HepG2 (cell line): ENCODE results near the gene ACSS3. TPM values are rescaled to one million over a fixed set of nuclear protein-coding genes. Genes with fewer than 3 reads are reported as not detected.

ENCODE experiments used
- ARID2 ChIP-seq: sonication (generic); formaldehyde crosslinking; IDR thresholded peaks from 2 replicates; pipeline ENCODE4 v1.8.1; 2022; ENCODE audit warnings: mild to moderate bottlenecking, missing genetic modification reagents, borderline replicate concordance
- ATF7-NPFF ChIP-seq: sonication (generic); formaldehyde crosslinking; IDR thresholded peaks from 2 replicates; pipeline ENCODE4 v1.8.1; 2023; ENCODE audit warnings: mild to moderate bottlenecking, low read depth, missing genetic modification reagents, moderate library complexity
- GMEB2 ChIP-seq: IDR thresholded peaks from 2 replicates; pipeline ENCODE4 v1.6.1; 2016; ENCODE audit warnings: missing biosample characterization, missing genetic modification reagents, low read depth
- HCFC1 ChIP-seq: fragments of 150-350 bp; IDR thresholded peaks from 2 replicates; pipeline ENCODE4 v1.6.1; 2014; ENCODE audit warnings: low read depth, low read length
- HOXA5 ChIP-seq: sonication (generic); formaldehyde crosslinking; IDR thresholded peaks from 2 replicates; pipeline ENCODE4 v1.4.0; 2020; ENCODE audit warnings: missing genetic modification reagents
- KAT2B ChIP-seq: fragments of 150-350 bp; IDR thresholded peaks from 2 replicates; pipeline ENCODE4 v1.6.1; 2014; ENCODE audit warnings: low read depth, low read length, borderline replicate concordance
- KAT7 ChIP-seq: IDR thresholded peaks from 2 replicates; pipeline ENCODE4 v1.6.1; 2018; ENCODE audit warnings: borderline replicate concordance, missing compliant biosample characterization
- KLF11 ChIP-seq: IDR thresholded peaks from 2 replicates; pipeline ENCODE4 v1.6.1; 2016; ENCODE audit warnings: missing compliant biosample characterization
- MEIS1 ChIP-seq: sonication (generic); formaldehyde crosslinking; IDR thresholded peaks from 2 replicates; pipeline ENCODE4 v1.9.0; 2021; ENCODE audit warnings: mild to moderate bottlenecking, missing genetic modification reagents, moderate library complexity, borderline replicate concordance
- NFKBIZ ChIP-seq: IDR thresholded peaks from 2 replicates; pipeline ENCODE4 v1.6.1; 2018; ENCODE audit warnings: missing genetic modification reagents, missing compliant biosample characterization
- NFYC ChIP-seq: IDR thresholded peaks from 2 replicates; pipeline ENCODE4 v1.6.1; 2016; ENCODE audit warnings: missing genetic modification reagents, missing compliant biosample characterization
- NPAS2 ChIP-seq: sonication (generic); formaldehyde crosslinking; IDR thresholded peaks from 2 replicates; pipeline ENCODE4 v1.8.0; 2022; ENCODE audit warnings: mild to moderate bottlenecking, missing genetic modification reagents, borderline replicate concordance
- PCBP2 ChIP-seq: fragments of 200-400 bp; formaldehyde crosslinking; optimal IDR thresholded peaks from 2 replicates; pipeline ENCODE3; 2018; ENCODE audit warnings: low read length, low read depth; ENCODE audit not compliant: poor library complexity, severe bottlenecking
- TCF7 ChIP-seq: sonication (generic); IDR thresholded peaks from 2 replicates; pipeline ENCODE4 v1.6.1; 2016; ENCODE audit warnings: antibody characterized with exemption, low read depth
- TEF ChIP-seq: sonication (generic); formaldehyde crosslinking; IDR thresholded peaks from 2 replicates; pipeline ENCODE4 v1.5.0; 2020; ENCODE audit warnings: missing genetic modification reagents
- U2AF2 ChIP-seq: fragments of 200-400 bp; formaldehyde crosslinking; IDR thresholded peaks from 2 replicates; pipeline ENCODE4 v1.6.1; 2017; ENCODE audit warnings: low read depth, mild to moderate bottlenecking, low read length
- ZBTB8A ChIP-seq: sonication (generic); formaldehyde crosslinking; IDR thresholded peaks from 2 replicates; pipeline ENCODE4 v1.4.0; 2020; ENCODE audit warnings: mild to moderate bottlenecking, low read depth, missing genetic modification reagents, borderline replicate concordance
- ZFYVE20 ChIP-seq: sonication (generic); formaldehyde crosslinking; IDR thresholded peaks from 2 replicates; pipeline ENCODE4 v1.8.0; 2023; ENCODE audit warnings: low read depth, mild to moderate bottlenecking, moderate library complexity, missing genetic modification reagents, borderline replicate concordance
- ZMYM3 ChIP-seq: sonication (generic); formaldehyde crosslinking; IDR thresholded peaks from 2 replicates; pipeline ENCODE4 v1.5.1; 2020; ENCODE audit warnings: mild to moderate bottlenecking, missing genetic modification reagents
- ZNF496 ChIP-seq: sonication (generic); formaldehyde crosslinking; IDR thresholded peaks from 2 replicates; pipeline ENCODE4 v1.8.1; 2023; ENCODE audit warnings: mild to moderate bottlenecking, moderate library complexity, missing genetic modification reagents; ENCODE audit not compliant: insufficient replicate concordance
- ZNF598 ChIP-seq: sonication (generic); formaldehyde crosslinking; IDR thresholded peaks from 2 replicates; pipeline ENCODE4 v1.5.1; 2020; ENCODE audit warnings: mild to moderate bottlenecking, missing genetic modification reagents, borderline replicate concordance
- polyA plus RNA-seq, 8 experiments: library from polyadenylated mRNA; depleted of rRNA in 3 of 8; stranded (reverse) in 7 of 8; unstranded in 1 of 8; fragments of >200 nt; fragmentation: Illumina TruSeq in 4 of 8; extraction: Trizol in 4 of 8; gene quantifications; 2 replicates each; pipeline versions ENCODE4 v1.2.1 to v1.2.3, GENCODE V29; 2011 to 2016; ENCODE audit warnings: low read depth in 4 of 8, missing spikeins in 1 of 8, mixed read lengths in 1 of 8; ENCODE audit not compliant: insufficient read depth in 1 of 8
- total RNA-seq, 5 experiments: library from RNA; depleted of rRNA; stranded (reverse); fragments of >200 nt; fragmentation: Illumina TruSeq; extraction: Trizol; gene quantifications; 2 replicates each; pipeline ENCODE4 v1.2.3, GENCODE V29; 2016; ENCODE audit warnings: low read depth in 1 of 5
- TF ChIP-seq, protein P1 (sequence below): sonication (generic); formaldehyde crosslinking; IDR thresholded peaks from 2 replicates; pipeline ENCODE4 v1.8.0; 2022; ENCODE audit warnings: missing genetic modification reagents, mild to moderate bottlenecking, inconsistent platforms, borderline replicate concordance
- TF ChIP-seq, protein P2 (sequence below): sonication (generic); formaldehyde crosslinking; IDR thresholded peaks from 2 replicates; pipeline ENCODE4 v1.9.0; 2021; ENCODE audit warnings: missing genetic modification reagents, borderline replicate concordance
- TF ChIP-seq, protein P3 (sequence below): sonication (generic); formaldehyde crosslinking; IDR thresholded peaks from 2 replicates; pipeline ENCODE4 v1.4.0; 2020; ENCODE audit warnings: missing genetic modification reagents

ACSS3 gene
- total and polyA plus RNA-seq, 2 of the 13 experiments (the other 11 are each of a cell fraction or from before 2014, with no cell fraction given): 79.5 to 86.3 TPM

GRCh38 chr12:81086342-81086741, 8.5 kb downstream of the ACSS3 start (continued):
- TF ChIP-seq, protein P1, sequence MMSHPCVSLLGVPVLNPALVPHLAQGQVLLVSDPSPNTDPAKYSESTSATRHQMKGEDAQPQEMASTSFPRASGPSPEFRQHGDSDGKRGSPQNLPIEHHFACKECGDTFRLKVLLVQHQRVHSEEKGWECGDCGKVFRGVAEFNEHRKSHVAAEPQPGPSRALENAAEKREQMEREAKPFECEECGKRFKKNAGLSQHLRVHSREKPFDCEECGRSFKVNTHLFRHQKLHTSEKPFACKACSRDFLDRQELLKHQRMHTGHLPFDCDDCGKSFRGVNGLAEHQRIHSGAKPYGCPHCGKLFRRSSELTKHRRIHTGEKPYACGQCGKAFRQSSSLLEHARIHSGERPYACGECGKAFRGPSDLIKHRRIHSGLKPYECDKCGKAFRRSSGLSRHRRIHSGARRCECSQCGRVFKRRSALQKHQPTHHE (CRISPR knock-in tag): no peak
- TF ChIP-seq NFKBIZ (CRISPR knock-in tag) (peak; percentile 92; the same call in 1 of the 2 replicates), ATF7-NPFF (CRISPR knock-in tag) (no peak), ZNF496 (CRISPR knock-in tag) (no peak), TEF (CRISPR knock-in tag) (peak; percentile 97), ZFYVE20 (CRISPR knock-in tag) (no peak), U2AF2 (no peak), KLF11 (CRISPR knock-in tag) (no peak), HCFC1 (no peak), GMEB2 (no peak), TCF7 (peak; percentile 77), ZNF598 (no peak), KAT7 (peak; percentile 88), MEIS1 (CRISPR knock-in tag) (peak; percentile 67; the same call in 1 of the 2 replicates), ARID2 (CRISPR knock-in tag) (no peak), ZBTB8A (CRISPR knock-in tag) (no peak), NPAS2 (CRISPR knock-in tag) (no peak), HOXA5 (CRISPR knock-in tag) (no peak), PCBP2 (no peak), KAT2B (no peak), NFYC (no peak), ZMYM3 (peak; percentile 80)
- TF ChIP-seq, protein P2, sequence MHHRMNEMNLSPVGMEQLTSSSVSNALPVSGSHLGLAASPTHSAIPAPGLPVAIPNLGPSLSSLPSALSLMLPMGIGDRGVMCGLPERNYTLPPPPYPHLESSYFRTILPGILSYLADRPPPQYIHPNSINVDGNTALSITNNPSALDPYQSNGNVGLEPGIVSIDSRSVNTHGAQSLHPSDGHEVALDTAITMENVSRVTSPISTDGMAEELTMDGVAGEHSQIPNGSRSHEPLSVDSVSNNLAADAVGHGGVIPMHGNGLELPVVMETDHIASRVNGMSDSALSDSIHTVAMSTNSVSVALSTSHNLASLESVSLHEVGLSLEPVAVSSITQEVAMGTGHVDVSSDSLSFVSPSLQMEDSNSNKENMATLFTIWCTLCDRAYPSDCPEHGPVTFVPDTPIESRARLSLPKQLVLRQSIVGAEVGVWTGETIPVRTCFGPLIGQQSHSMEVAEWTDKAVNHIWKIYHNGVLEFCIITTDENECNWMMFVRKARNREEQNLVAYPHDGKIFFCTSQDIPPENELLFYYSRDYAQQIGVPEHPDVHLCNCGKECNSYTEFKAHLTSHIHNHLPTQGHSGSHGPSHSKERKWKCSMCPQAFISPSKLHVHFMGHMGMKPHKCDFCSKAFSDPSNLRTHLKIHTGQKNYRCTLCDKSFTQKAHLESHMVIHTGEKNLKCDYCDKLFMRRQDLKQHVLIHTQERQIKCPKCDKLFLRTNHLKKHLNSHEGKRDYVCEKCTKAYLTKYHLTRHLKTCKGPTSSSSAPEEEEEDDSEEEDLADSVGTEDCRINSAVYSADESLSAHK (CRISPR knock-in tag): no peak
- TF ChIP-seq, protein P3, sequence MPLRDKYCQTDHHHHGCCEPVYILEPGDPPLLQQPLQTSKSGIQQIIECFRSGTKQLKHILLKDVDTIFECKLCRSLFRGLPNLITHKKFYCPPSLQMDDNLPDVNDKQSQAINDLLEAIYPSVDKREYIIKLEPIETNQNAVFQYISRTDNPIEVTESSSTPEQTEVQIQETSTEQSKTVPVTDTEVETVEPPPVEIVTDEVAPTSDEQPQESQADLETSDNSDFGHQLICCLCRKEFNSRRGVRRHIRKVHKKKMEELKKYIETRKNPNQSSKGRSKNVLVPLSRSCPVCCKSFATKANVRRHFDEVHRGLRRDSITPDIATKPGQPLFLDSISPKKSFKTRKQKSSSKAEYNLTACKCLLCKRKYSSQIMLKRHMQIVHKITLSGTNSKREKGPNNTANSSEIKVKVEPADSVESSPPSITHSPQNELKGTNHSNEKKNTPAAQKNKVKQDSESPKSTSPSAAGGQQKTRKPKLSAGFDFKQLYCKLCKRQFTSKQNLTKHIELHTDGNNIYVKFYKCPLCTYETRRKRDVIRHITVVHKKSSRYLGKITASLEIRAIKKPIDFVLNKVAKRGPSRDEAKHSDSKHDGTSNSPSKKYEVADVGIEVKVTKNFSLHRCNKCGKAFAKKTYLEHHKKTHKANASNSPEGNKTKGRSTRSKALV: no peak
